HG02973 (cell line): ENCODE data around the gene SMYD4.
"Not testable (repeated sequence)": the region's sequence is repeated elsewhere in the genome, so short reads cannot be mapped to it uniquely, and the experiment has no call there.

ENCODE experiments used
- ATAC-seq: cut with Tn5 transposase; IDR thresholded peaks from one replicate; pipeline ENCODE4 v1.9.1; 2021; ENCODE audit warnings: moderate library complexity; ENCODE audit not compliant: unreplicated experiment

SMYD4 gene

GRCh38 chr17:1829592-1830257, at the start of gene SMYD4, which contains the start of gene RPA1:
SMYD4 (minus strand) TSS chr17:1829902; CDS start chr17:1827994, 1,908 bp downstream.
RPA1 (plus strand) TSS chr17:1830005; CDS start chr17:1830094, 89 bp downstream.
- peak; percentile 66 for ATAC-seq

GRCh38 chr17:1878419-1879121, 48.9 kb upstream of the SMYD4 start:
- ATAC-seq = no peak

DNA sequence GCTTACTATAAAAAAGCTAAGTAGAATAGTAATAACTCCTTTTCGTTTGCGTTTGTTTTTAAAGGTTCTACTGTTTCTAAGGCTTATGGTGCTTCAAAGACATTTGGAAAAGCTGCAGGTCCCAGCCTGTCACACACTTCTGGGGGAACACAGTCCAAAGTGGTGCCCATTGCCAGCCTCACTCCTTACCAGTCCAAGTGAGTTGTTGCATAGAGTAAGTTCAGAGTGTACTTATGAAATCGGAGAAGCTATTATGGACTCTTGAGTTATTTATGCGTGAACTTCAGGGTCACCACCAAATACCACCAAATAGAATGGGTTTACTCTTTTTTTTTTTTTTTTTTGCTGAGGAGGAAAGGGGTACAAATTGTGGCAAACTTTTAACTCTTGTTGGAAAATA, 45.9 kb upstream of the SMYD4 start:
- no peak for ATAC-seq

- ATAC-seq = no peak
These were observed 43.7 kb upstream of the SMYD4 start for GRCh38 chr17:1873418-1873817.

GRCh38 chr17:1872976-1873375, 43.3 kb upstream of the SMYD4 start:
- no peak for ATAC-seq

DNA sequence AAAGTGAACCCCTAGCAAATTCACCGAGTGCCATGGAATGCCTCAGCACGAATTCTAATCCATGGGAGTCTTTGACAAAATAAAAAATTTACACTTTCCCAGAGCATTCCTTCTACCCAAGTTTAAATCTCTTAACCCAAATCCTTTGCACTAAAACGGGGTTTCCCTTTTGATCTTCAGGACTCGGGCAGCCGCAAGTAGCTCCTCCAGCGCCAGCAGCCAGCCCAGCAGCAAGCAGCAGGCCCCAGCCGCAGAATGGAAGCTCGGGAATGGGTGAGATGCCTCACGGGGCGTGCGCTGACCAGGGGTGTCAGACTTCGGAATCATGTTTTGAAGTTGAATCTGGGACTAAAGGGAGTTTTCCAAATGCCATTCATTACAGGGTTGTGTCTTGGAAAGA, 42.6 kb upstream of the SMYD4 start:
- ATAC-seq = no peak

GRCh38 chr17:1871756-1872155, 42.1 kb upstream of the SMYD4 start:
- ATAC-seq = no peak

DNA sequence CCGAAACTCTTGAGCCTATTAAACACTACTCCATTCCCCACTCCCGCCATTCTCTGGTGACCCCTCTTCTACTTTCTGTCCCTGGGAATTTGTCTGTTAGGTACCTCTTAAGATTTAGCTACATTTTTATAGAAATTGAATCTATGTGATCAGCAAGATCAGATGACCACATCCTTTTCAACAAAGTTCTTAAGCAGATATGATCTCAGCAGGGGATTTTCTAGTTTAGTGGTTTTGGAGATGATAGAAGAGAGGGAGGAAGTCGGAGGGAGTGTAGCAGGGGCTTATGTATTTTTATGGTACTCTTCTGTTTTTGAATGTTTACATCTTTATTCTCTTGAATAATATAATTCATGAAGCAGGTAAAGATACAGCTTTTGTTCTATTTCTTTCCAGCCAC, 40.9 kb upstream of the SMYD4 start:
- ATAC-seq = no peak

DNA sequence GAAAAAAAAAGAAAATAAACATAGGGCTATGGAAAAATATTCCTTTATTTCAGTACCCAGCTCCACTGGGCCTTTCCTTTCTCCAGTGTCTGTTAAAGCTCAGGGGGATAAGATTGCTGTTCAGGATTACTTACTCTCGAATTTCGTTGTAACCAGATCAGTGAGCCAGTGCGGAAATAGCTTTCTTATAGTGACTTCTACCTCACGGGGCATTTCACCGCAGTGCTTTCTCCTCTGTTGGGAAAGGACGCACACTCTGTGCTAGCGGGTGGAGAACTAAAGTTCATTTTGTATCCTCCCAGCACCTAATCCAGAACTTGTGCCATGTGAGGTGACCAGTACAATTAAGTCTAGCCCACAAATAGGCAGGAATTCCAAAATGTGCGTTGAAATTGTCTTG, 38.4 kb upstream of the SMYD4 start:
- no peak for ATAC-seq

DNA sequence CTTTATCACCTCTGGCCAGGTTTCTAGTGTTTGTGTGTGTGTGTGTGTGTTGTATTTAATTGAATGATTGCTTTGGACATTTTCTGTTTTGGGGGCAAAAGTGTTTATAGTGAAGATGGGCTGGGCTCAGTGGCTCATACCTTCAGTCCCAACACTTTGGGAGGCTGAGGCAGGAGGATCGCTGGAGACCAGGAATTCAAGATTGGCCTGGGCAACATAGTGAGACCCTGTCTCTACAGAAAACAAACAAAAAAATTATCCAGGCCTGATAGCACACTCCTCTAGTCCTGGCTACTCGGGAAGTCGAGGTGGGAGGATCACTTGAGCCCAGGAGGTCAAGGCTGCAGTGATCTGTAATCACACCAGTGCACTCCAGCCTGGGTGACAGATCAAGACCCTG, 37.6 kb upstream of the SMYD4 start:
- no peak for ATAC-seq

DNA sequence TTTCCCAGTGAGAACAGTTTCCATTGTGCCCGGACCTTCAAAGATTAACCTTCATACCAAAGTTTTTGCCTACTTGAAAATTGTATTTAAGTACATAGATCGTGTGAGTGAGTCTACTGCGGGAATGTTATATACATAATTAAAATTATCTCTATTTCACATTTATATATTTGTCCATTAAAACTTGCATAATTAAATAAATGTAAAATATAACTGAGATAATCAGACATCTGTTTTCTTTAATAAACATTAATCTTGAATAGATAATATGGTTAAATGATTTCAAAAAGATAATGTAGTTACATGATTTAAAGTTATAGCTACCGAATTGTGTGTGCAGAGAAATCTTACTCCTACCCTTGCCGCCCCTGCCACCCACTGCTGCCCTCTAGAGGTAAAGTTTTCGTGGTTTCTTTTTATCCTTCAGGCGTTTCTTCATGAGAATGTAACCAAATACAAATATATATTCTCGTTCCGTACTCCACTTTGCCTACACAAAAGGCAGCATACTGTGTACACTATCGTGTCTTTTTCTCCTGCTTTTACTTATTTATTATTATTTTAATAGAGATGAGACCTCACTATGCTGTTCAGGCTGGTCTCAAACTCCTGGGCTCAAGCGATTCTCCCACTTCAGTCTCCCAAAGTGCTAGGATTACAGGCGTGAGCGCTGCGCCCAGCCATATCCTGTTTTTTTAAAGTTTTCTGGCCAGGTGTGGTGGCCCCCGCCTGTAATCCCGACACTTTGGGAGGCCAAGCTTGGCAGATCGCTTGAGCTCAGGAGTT, 35.7 kb upstream of the SMYD4 start:
- ATAC-seq = no peak

DNA sequence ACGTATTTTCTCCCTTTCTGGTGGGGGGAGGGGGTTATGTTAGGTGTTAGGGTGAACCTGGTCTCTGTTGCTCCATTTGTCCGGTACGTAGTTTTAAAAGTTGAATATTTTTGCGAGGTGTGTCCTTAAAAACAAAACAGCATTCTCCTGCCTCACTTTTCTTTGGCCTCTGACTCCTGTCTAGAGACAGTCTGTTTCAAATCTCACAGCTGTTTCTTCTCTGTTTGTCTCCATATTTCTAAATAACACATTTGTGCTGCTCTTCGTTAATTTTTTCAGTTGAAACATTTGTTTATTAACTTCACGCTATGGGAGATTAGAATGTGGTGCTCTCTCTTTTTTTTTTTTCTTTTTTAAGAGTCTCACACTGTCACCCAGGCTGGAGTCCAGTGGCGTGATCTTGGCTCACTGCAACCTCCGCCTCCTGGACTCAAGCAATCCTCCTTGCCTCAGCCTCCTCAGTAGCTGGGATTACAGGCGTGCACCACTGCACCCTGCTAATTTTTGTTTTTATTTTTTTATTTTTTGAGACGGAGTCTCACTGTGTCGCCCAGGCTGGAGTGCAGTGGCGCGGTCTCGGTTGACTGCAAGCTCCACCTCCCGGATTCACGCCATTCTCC, 31.8 kb upstream of the SMYD4 start:
- ATAC-seq = no peak

DNA sequence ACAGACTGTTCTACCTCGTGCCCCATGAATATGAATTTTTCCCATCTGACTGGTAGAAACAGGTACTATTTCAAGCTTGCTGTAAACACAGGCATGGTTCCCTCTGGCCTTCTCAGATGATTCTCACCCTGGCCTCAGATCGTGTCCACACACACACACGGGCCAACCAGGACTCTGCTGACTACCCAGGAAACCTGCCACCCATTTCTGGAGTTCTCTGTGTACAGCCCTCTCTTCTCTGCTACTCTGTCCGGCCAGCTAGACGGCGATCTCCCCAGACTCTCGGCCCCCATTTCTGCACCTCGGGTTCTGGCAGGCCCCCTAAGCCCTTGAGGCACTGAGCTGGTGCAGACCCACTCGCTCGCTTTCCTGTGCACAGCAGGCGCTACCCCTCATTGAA, 31.3 kb upstream of the SMYD4 start:
- no peak for ATAC-seq

- ATAC-seq = not testable (repeated sequence)
These were observed 26.8 kb upstream of the SMYD4 start for GRCh38 chr17:1856462-1856861.

DNA sequence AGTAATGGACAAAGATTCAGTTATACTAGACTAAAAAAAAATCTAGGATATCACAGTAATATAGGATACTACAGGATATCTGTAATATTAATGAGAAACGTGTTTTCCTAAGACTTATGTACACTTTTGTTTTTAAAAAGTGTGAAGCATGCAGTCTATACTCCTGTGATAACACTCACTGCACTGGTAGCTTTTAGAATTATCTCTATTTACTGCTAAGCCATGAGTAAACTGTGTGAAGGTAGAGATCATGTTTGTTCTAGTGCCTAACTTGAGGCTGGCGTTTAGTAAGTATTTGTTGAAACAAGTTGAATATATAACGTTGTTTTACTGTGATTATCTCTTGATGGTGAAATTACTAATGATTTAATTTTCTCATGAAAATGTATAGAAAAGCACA, 24.0 kb upstream of the SMYD4 start:
- no peak for ATAC-seq

GRCh38 chr17:1852327-1852726, 22.6 kb upstream of the SMYD4 start:
- no peak for ATAC-seq

DNA sequence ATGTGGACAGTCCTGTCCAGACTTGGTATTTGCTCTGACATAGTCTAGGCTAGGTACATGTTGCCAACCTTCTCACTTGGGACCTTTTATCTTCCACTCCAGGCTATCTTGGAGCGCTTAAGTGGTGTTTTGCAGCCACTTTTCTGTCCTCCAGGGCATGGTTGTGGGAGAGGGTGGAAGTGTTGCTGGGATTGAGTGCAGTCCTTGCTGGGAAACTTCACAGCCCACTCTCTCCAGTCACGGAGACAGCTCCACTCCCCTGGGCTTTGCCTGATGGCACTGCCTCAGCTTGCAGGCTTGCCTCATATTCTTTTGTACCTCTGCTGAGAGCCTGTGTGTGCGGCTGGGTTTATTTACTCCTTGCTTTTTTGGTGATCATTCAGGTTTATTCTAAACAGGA, 17.5 kb upstream of the SMYD4 start:
- ATAC-seq = no peak

DNA sequence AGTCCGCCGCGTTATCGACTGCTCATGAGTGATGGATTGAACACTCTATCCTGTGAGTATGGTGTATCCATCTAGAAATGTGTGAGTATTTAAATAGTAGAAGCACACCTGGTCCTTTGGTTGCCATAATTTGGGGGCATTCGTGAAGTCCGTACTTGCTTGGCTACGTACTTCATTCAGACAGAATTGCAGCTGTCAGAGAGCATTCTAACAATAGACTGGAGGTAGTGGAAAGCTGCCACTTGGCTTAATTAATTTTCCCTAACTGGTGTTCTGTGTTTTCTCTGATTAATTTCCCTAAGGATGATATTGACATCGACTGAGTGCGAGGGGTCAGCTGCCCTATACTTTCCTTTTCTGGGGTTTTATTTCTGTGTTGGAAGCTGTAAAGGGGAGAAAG, 14.2 kb upstream of the SMYD4 start:
- no peak for ATAC-seq

DNA sequence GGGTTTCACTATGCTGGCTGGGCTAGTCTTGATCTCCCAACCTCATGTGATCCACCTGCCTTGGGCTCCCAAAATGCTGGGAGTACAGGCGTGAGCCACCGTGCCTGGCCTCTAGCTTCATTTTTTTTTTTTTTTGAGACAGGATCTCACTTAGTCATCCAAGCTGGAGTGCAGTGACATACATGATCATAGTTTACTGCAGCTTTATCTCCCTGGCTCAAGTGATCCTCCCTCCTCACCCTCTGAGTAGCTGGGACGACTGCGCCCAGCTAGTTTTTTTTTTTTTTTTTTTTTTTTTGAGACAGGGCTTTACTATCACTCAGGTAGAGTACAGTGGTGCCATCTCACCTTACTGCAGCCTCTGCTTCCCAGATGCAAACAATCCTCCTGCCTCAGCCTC, 9.8 kb upstream of the SMYD4 start:
- no peak for ATAC-seq

GRCh38 chr17:1834380-1835149, 4.9 kb upstream of the SMYD4 start:
- peak; percentile 64 for ATAC-seq

GRCh38 chr17:1830288-1830687, 586 bp upstream of the SMYD4 start:
- ATAC-seq = no peak
